ENCODE data around the gene AUTS2.
"Not testable (repeated sequence)": the region's sequence is repeated elsewhere in the genome, so short reads cannot be mapped to it uniquely, and the experiment has no call there.

The AUTS2 gene

GRCh38 chr7:70590126-70590854 lies 992.0 kb downstream of the AUTS2 start:
- H3K27ac ChIP-seq = no peak overlapping the region
- no peak overlapping the region for H3K4me3 ChIP-seq

GRCh38 chr7:70591643-70592042 lies 993.4 kb downstream of the AUTS2 start:
- Histone ChIP-seq H3K27ac (no peak overlapping the region), H3K4me3 (no peak overlapping the region)

- Histone ChIP-seq H3K4me3 (no peak overlapping the region), H3K27ac (no peak overlapping the region)
These were observed 993.9 kb downstream of the AUTS2 start for GRCh38 chr7:70592171-70592570.

- Histone ChIP-seq H3K27ac (no peak overlapping the region), H3K4me3 (no peak overlapping the region)
These were observed 995.9 kb downstream of the AUTS2 start for GRCh38 chr7:70594170-70594569.

- not testable (repeated sequence) for H3K27ac ChIP-seq, H3K4me3 ChIP-seq
These were observed 996.6 kb downstream of the AUTS2 start for GRCh38 chr7:70594885-70595284.

GRCh38 chr7:70595370-70595754 lies 997.1 kb downstream of the AUTS2 start:
- Histone ChIP-seq H3K27ac (no peak overlapping the region), H3K4me3 (peak overlapping the region in 3 of 7 experiments; percentile 46 to 54 (median 48))

GRCh38 chr7:70595755-70596597 lies 997.7 kb downstream of the AUTS2 start:
- peak overlapping the region; percentile 23 to 54 (median 38) for H3K4me3 ChIP-seq
- H3K27ac ChIP-seq = peak overlapping the region in 9 of 21 experiments; percentile 16 to 55 (median 45)

- Histone ChIP-seq H3K4me3 (peak overlapping the region; percentile 23 to 54 (median 38)), H3K27ac (peak overlapping the region in 8 of 21 experiments; percentile 16 to 55 (median 42))
These were observed 998.3 kb downstream of the AUTS2 start for GRCh38 chr7:70596598-70596913.

GRCh38 chr7:70597066-70597465 lies 998.8 kb downstream of the AUTS2 start:
- peak overlapping the region in 1 of 21 experiments; percentile 60 for H3K27ac ChIP-seq

GRCh38 chr7:70598976-70599375 lies 1000.7 kb downstream of the AUTS2 start:
- Histone ChIP-seq H3K27ac (peak overlapping the region in 8 of 21 experiments; percentile 4 to 68 (median 52)), H3K4me3 (peak overlapping the region in 1 of 7 experiments; percentile 54)

More at GRCh38 chr7:70597066-70597465, 998.8 kb downstream of the AUTS2 start:
- H3K4me3 ChIP-seq = peak overlapping the region; percentile 15 to 54 (median 38)

- H3K4me3 ChIP-seq = no peak overlapping the region
- H3K27ac ChIP-seq = peak overlapping the region in 13 of 21 experiments; percentile 0 to 68 (median 49)
These were observed 1001.3 kb downstream of the AUTS2 start for GRCh38 chr7:70599446-70600190.

- Histone ChIP-seq H3K27ac (no peak overlapping the region), H3K4me3 (no peak overlapping the region)
These were observed 1002.7 kb downstream of the AUTS2 start for GRCh38 chr7:70600993-70601392.

GRCh38 chr7:70602117-70602516 lies 1003.8 kb downstream of the AUTS2 start:
- Histone ChIP-seq H3K4me3 (no peak overlapping the region), H3K27ac (no peak overlapping the region)

- no peak overlapping the region for H3K27ac ChIP-seq
- H3K4me3 ChIP-seq = no peak overlapping the region
These were observed 1009.0 kb downstream of the AUTS2 start for GRCh38 chr7:70607281-70607680.

- no peak overlapping the region for H3K4me3 ChIP-seq
These were observed 1009.5 kb downstream of the AUTS2 start for GRCh38 chr7:70607759-70608158.

GRCh38 chr7:70608229-70608628 lies 1010.0 kb downstream of the AUTS2 start:
- H3K4me3 ChIP-seq = no peak overlapping the region
- H3K27ac ChIP-seq = no peak overlapping the region

More at GRCh38 chr7:70607759-70608158, 1009.5 kb downstream of the AUTS2 start:
- H3K27ac ChIP-seq = no peak overlapping the region

- Histone ChIP-seq H3K4me3 (no peak overlapping the region), H3K27ac (no peak overlapping the region)
These were observed 1014.5 kb downstream of the AUTS2 start for GRCh38 chr7:70612811-70613210.

GRCh38 chr7:70614237-70615045 lies 1016.2 kb downstream of the AUTS2 start:
- Histone ChIP-seq H3K27ac (peak overlapping the region in 3 of 21 experiments; percentile 0 to 26 (median 7)), H3K4me3 (no peak overlapping the region)

- no peak overlapping the region for H3K4me3 ChIP-seq
- peak overlapping the region in 2 of 21 experiments; percentile 0 to 26 for H3K27ac ChIP-seq
These were observed 1016.9 kb downstream of the AUTS2 start for GRCh38 chr7:70615066-70615606.
